Activated CD4-positive, alpha-beta T cell treated with anti-CD3 and anti-CD28 coated beads for 4 hours (primary cell): Measurements from ENCODE around the gene SH2D6.
A peak's percentile ranks its signal among the peaks of the same experiment; 100 is the strongest.
"Not testable (repeated sequence)": the region's sequence is repeated elsewhere in the genome, so short reads cannot be mapped to it uniquely, and the experiment has no call there.

ENCODE experiments used
- DNase-seq, 2 donors: peaks; one replicate each; pipeline ENCODE4 v3.0.0-alpha.2; 2020

Gene SH2D6

GRCh38 chr2:85422072-85422457, 3.6 kb downstream of the SH2D6 start:
- DNase-seq, result no peak

DNA sequence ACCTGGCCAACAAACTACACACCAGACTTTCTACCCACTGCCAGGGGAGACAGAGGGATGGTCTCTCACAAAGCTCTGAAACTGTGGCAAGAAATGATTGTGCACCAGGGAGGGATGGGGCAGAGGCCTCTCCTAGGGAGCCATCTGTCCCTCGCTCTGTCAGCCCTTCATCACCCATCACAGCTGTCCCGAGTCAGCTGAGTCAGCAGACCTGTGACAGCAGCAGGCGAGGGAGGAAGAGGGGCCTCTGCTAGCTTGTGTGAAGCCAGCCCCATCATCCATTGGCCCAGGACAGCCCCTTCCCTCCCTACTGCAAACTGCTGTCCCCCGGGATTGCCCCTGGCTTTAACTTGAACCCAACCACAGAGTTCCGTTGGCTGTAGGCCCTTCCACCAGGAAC, 5.0 kb downstream of the SH2D6 start:
- no peak for DNase-seq

- DNase-seq, result no peak
These were observed 7.1 kb downstream of the SH2D6 start for GRCh38 chr2:85425588-85425987.

DNA sequence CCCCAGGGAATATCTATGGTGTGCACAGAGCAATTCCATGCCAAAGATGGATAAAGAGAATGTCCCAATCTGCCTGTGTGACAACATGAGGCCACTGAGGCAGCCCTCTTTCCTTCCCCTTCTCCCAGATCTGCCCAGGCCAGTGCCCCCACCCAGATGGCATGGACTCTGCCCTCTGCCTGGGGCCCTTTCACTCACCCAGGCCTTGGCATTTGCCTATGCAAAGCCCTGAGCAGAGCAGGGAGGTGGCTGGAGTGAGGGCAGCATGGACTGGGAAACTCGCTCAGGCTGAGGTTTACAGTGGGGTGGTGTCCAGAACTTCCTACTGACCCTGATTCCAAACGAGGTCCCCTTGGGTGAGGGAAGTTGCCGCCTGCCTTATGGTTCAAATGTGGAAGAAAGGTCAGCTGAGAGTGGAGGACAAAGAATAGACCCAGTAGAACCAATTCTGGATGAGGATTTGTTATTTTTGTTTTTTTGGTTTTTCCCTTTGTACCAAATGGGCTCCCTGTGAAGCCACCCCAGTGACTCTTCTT, 8.9 kb downstream of the SH2D6 start:
- DNase-seq, result no peak

DNA sequence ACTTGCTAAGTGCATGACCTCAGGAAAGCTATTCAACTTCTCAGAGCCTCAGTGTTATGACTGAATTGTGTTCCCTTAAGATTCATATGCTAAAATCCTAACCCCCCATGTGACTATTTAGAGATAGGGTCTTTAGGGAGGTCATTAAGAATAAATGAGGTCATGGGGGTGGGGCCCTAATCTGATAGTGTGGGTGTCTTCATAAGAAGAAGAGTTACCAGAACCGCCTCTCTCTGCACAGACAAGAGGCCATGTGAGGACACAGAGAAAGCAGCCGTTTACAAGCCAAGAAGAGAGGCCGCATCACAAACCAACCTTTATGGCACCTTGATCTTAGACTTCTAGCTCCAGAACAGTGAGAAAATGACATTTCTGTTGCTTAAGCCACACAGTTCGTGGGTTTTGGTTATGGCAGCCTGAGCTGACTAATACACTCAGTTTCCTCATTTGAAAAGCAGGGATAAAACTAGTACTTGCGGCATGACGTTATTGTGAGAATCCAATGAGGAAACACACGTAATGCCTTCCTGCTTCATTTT, 9.9 kb downstream of the SH2D6 start:
- no peak for DNase-seq

DNA sequence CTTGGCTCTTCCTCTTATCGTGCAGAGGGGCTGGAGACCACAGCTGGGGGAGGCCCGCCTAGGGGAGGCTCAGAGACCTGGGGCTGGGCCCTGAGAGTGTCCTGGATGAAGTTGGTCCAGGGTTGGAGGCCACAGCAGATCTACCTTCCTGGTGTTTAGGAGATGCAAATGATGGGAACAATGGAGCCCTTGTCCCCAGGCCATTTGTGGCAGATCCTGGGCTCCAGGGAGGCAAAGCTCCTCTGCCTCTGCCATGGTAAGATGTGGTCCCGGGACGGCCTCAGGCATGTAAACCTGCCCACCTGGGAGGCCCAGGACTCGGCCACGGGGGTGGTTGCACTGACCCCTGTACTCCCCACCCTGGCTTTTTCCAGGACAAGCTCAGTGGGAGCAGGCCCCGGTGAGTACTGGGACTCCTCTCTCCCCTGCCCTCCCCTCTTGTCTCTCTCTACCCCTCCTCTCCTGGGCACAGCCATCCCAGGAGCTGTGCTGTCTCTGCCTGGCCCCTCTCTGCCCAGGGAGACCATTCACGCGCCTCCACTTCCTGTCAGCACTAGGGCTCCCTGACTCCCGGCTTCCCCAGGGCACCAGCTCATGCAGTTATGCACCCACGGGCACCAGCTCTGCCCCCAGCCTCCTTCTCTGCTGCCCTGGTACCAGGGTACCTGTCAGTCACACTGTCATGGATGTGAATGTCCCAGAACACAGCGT, 10.9 kb downstream of the SH2D6 start:
- DNase-seq, result no peak

GRCh38 chr2:85429924-85430289, 11.4 kb downstream of the SH2D6 start:
- DNase-seq, result no peak

DNA sequence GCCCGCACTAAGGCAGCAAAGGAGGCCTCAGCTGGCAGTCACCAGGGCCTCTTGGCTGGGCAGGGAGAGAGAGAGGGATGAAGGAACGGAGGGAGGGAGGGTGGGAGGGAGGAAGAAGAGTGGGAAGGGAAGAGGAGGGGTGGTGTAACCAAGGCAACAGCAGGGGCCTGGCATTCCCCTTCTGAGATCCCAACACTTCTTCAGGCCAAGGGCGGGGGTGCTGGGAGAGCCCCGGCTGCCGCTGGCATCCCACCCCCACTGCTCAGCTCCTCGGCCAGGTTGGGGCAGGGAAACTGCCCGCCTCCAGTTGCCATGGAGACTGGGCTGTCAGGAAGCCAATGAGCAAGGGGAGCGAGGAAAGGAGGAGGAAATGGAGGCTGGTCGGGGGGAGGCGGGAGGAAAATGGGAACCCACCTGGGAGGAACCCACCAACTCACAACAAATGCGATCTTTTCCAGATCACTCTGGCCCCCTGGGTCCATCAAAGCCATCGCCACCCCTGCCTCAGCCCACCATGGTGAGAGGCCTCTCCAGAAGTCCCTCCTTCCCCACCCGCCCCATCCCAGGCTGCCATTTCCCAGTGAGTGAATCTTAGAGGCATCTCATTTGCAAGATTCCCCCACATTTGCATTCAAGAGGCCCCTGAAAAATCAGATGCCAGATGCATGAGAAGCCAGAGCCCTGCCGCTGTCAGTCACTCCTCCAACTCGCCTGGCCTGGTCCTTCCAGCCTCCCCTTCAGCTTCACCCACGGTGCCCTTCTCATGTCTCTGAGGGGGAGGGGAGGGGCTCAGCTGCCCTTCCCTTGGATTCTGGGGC, 12.4 kb downstream of the SH2D6 start:
- no peak for DNase-seq

DNA sequence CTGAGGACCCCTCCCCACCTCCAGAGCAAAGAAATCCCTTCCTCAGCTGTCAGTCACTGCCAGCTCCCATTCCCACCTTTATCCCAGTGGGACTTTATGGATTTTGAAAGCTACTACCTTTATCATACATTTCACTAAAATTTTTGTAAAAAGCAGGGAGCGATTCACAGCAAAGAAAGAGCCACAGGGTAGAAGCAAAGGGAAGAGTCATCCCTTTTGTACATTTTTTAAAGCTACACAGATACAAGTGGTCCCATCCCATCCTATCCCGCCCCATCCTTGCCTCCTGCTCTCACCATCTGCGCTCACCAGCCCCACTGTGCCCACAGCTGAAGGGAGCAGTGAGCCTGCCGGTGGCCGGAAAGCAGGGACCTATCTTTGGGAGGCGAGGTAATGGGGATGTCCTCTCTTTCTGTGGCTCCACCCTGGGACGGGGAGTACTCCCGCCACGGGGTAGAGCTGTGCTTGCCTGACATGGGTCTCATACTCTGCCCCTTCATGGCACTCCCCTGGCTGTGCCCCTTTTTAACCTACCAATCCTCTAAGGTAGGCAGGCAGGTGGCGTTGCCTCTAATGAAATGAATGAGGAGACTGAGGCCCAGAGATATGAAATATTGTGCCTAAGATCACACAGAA, 13.2 kb downstream of the SH2D6 start:
- no peak for DNase-seq

DNA sequence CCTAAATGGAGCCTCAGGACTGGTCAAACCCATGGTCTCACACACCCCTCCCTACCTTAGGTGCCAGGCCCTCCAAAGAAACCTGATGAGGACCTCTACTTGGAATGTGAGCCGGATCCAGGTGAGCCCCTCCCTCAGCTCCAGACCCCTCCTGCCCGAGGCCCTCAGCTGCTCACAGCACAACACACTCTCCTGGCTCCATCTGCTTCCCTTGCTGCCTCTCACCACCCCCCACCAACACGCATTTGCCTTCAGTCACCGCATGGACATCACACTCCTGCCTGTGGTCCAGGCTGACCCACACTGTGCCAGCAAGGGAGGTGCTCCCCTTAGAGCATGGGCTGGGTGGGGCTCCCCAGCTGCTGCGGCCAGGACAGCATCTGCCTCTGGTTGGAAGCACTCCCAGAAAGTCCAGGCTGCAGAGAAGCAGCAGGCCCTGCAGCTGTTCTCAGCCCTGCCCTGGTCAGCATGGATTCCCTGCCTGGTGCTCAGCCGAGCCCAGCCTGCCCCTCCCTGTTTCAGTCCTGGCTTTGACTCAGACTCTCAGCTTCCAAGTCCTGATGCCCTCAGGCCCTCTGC, 15.1 kb downstream of the SH2D6 start:
- no peak for DNase-seq

DNA sequence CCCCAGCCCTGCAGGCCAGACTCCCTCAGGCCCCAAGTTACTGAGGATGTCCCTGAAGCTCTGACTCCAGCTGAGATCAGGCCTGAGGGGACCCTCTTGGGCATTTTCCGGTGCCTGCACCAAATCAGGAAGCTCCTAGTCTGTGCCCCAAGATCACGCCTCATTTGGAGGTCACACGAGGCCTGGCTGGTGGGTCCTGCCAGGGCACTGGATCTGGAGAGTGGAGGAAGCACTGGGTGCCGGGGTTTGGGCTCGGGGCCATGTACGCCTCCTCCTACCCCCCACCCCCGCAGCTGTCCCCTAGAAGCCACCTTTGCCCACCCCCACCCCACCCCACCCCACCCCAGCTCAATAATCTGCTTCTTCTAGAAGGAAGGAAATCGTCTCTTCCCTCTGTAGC, 16.2 kb downstream of the SH2D6 start:
- DNase-seq, result no peak

- DNase-seq, result no peak
These were observed 16.9 kb downstream of the SH2D6 start for GRCh38 chr2:85435220-85435958.

- no peak for DNase-seq
These were observed 17.7 kb downstream of the SH2D6 start for GRCh38 chr2:85435981-85436835.

DNA sequence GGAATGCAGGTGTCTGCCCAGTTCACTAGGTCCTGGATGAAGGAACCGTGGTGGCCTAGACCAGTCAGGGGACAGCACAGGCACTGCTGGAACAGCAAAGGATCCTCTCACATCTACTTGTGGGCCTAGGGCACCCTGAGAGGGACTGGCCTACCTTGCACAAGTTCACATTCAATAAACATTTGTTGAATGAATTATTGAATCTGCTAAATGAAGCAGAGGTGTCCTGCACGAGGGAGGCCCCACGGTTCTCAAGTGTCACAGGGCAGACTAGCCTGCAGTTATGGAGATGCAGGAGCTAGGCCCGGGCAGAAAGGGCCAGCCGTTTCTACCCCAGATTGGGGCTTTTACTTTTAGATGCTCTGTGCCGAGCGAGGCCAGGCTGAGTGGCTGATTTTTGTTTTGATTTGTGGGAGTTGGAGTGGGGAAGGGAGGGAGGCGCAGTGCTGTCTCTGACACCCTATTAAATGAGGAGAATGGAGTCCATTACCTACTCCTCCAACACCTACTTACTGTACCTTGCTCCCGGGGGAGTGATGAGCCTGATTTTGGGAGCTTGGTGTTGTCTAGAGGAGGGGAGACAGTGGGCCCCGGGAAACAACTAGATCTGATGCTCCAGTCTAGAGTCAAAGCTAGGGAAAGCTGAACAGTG, 18.4 kb downstream of the SH2D6 start:
- no peak for DNase-seq

DNA sequence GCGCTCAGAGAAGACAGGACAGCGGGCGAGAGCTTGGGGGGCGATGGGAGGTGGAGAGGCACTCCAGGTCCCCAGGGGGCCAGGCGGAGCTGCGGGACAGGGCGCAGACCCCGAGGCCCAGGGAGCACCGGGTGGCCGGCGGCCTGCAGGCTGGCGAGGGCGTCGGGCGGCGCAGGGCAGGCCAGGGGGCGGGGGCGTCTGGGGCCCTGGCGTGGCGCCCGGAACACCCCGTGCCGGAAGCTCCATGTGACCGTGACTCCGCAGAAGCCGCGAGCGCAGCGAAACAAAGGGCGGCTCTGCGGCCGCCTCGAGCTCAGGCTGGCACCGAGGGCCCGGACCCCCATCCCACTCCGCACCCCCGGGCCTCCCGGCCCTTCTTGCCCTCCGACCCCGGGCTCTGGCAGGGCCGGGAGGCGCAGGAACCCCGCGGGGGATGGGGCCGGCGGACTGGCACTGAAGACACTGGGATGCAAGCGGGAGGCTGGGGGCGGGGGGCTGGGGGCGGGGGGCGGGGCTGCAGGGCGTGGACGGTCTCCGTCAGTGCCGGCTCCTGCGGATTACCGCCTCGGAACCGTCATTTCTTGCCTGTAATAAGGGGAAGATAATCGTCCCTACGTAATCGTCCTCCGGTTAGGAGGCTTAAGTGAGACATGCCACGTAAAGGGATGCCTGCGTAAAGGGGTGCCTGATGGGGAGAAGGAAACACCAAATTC, 19.1 kb downstream of the SH2D6 start:
- peak; percentile 57 to 68 for DNase-seq

DNA sequence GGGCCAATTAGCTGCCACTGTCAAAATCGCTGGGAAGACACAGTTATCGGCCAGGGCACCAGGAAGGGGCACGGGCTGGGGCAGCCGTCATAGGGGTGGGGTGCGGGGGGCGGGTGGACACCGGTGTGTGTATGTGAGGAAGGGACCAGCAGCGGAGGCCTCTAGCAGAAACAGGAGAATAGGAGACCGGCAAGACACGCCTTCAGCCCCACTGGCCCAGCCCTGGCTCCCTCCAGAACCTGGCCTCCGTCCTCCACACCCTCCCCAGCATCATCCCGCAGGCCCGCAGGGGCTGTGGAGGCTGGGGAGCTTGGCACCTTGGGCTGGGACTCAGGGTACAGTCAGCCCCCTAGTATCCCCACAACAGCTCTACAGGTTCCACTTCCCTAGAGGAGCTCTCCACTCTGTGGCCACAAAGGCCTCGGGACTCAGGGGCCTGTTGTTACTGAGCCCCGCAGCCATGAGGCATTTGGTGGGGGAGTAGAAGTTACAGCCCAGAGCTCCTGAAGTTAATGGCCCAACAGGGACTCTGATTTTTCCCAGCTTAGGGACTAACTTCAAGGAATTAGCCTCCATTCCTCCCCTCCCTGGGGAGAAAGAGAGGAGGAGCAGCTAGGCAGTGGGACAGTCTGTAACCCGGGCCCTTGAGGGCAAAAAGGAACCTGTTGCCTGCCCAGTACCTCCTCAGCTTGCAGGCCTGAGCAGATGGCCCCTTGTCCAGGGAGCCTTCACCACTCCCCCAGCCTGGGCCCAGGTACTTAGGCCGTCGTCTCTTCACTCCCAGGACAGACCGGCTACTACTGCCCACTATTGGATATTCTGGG, 19.9 kb downstream of the SH2D6 start:
- DNase-seq, result no peak

GRCh38 chr2:85439025-85439472, 20.5 kb downstream of the SH2D6 start:
- DNase-seq, result no peak

DNA sequence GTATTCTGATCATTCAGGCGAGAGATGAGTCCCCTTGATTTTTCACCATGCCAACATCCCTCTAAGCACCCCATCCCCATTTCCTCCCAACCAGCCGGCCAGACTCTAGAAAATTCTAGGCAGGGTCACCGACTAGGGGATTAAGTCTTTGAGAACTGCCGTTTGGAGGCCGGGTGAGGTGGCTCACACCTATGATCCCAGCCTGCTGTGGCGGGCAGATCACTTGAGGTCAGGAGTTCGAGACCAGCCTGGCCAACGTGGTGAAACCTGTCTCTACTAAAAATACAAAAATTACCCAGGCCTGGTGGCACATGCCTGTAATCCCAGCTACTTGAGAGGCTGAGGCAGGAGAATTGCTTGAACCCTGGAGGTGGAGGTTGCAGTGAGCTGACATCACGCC, 21.1 kb downstream of the SH2D6 start:
- DNase-seq, result not testable (repeated sequence)

DNA sequence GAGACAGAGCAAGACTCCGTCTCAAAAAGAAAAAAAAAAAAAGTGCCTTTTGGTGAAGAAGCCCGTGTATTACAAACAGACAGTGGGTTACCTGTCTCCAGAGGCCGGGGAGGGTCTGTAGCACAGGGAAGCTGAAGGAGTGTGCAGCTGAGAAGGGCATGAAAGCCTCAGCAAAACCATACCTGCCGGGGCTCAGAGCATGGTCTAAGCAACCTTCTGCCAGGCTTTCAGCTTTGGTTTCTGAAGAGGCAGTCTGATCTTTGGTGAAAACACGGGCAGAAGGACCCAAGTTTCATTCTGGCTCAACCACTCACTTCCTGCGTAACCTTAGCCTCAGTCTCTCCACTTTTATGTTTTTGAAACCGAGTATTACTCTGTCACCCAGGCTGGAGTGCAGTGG, 21.5 kb downstream of the SH2D6 start:
- DNase-seq, result no peak
